ENCODE results near the gene TULP1.

Gene TULP1

GRCh38 chr6:35473075-35473849 is 39.4 kb downstream of the TULP1 start:
- peak in 1 of 2 donors; percentile 25 for DNase-seq
- Histone ChIP-seq H3K9me3 (ENCODE audit: insufficient read depth, low read depth, low read length) (no peaks in the 10 kb centered on the region), H3K27me3 (ENCODE audit: insufficient read depth, low read length) (no peaks in the 10 kb centered on the region), H3K4me2 (ENCODE audit: low read length) (no peak overlapping the region), H3K36me3 (ENCODE audit: control insufficient read depth in 1 of 2, insufficient read depth in 2 of 2, low read length in 2 of 2) (peaks cover 74 to 78% of the 10 kb centered on the region in 2 experiments), H2BK120ac (ENCODE audit: insufficient read depth, low read length, poor library complexity) (no peak overlapping the region), H2BK5ac (ENCODE audit: low read depth, low read length, poor library complexity) (no peak overlapping the region), H2BK12ac (ENCODE audit: low read length) (no peak overlapping the region), H2AK5ac (ENCODE audit: low read length) (no peak overlapping the region), H4K91ac (ENCODE audit: low read depth, low read length) (no peak overlapping the region), H3K4me1 (ENCODE audit: control insufficient read depth in 1 of 2, insufficient read depth in 2 of 2, low read length in 2 of 2) (peaks cover 6 to 14% of the 10 kb centered on the region in 2 experiments), H3K4ac (ENCODE audit: low read depth, low read length) (no peak overlapping the region), H3K79me1 (ENCODE audit: low read length) (peaks cover 12% of the 10 kb centered on the region), H4K12ac (ENCODE audit: low read depth, low read length) (no peak overlapping the region), H2AFZ (ENCODE audit: insufficient read depth, low read length, poor library complexity) (no peak overlapping the region), H3K23ac (ENCODE audit: low read length) (no peak overlapping the region), H3K27ac (ENCODE audit: low read depth, low read length) (peak overlapping the region; percentile 24), H3K18ac (ENCODE audit: low read length) (no peak overlapping the region), H3K4me3 (ENCODE audit: low read depth, low read length) (no peak overlapping the region), H3K9ac (ENCODE audit: low read length) (no peak overlapping the region), H3K14ac (ENCODE audit: low read length) (no peak overlapping the region), H4K8ac (ENCODE audit: low read depth, low read length) (no peak overlapping the region), H3K79me2 (ENCODE audit: control insufficient read depth, insufficient read depth, low read length, poor library complexity) (peaks cover 17% of the 10 kb centered on the region)
- WGBS (ENCODE audit: extremely low coverage, insufficient coverage, insufficient read length): no CpG with 5 or more reads among the region's 9 CpGs

GRCh38 chr6:35471836-35472345 is 40.8 kb downstream of the TULP1 start:
- no peak overlapping the region for H3K4ac ChIP-seq (ENCODE audit: low read depth, low read length)
- H3K79me1 ChIP-seq (ENCODE audit: low read length): peaks cover 15% of the 10 kb centered on the region
- peak overlapping the region; percentile 35 for H4K8ac ChIP-seq (ENCODE audit: low read depth, low read length)
- H3K18ac ChIP-seq (ENCODE audit: low read length): peak overlapping the region; percentile 39
- H2BK120ac ChIP-seq (ENCODE audit: insufficient read depth, low read length, poor library complexity): no peak overlapping the region
- no peaks in the 10 kb centered on the region for H3K9me3 ChIP-seq (ENCODE audit: insufficient read depth, low read depth, low read length)
- H2BK12ac ChIP-seq (ENCODE audit: low read length): no peak overlapping the region
- DNase-seq: peak in 1 of 2 donors; percentile 12
- H3K4me2 ChIP-seq (ENCODE audit: low read length): no peak overlapping the region
- peaks cover 11 to 21% of the 10 kb centered on the region in 2 experiments for H3K4me1 ChIP-seq (ENCODE audit: control insufficient read depth in 1 of 2, insufficient read depth in 2 of 2, low read length in 2 of 2)
- no CpG with 5 or more reads among the region's 8 CpGs for WGBS (ENCODE audit: extremely low coverage, insufficient coverage, insufficient read length)
- peaks cover 60 to 64% of the 10 kb centered on the region in 2 experiments for H3K36me3 ChIP-seq (ENCODE audit: control insufficient read depth in 1 of 2, insufficient read depth in 2 of 2, low read length in 2 of 2)
- H3K14ac ChIP-seq (ENCODE audit: low read length): no peak overlapping the region
- peak overlapping the region; percentile 27 for H4K12ac ChIP-seq (ENCODE audit: low read depth, low read length)
- no peak overlapping the region for H2AFZ ChIP-seq (ENCODE audit: insufficient read depth, low read length, poor library complexity)
- H3K23ac ChIP-seq (ENCODE audit: low read length): no peak overlapping the region
- H3K27me3 ChIP-seq (ENCODE audit: insufficient read depth, low read length): no peaks in the 10 kb centered on the region
- H4K91ac ChIP-seq (ENCODE audit: low read depth, low read length): no peak overlapping the region
- H3K27ac ChIP-seq (ENCODE audit: low read depth, low read length): peak overlapping the region; percentile 61
- peaks cover 19% of the 10 kb centered on the region for H3K79me2 ChIP-seq (ENCODE audit: control insufficient read depth, insufficient read depth, low read length, poor library complexity)
- H2AK5ac ChIP-seq (ENCODE audit: low read length): no peak overlapping the region
- H3K4me3 ChIP-seq (ENCODE audit: low read depth, low read length): no peak overlapping the region
- H2BK5ac ChIP-seq (ENCODE audit: low read depth, low read length, poor library complexity): no peak overlapping the region
- no peak overlapping the region for H3K9ac ChIP-seq (ENCODE audit: low read length)

- no peak overlapping the region for H3K9ac ChIP-seq (ENCODE audit: low read length)
- H4K8ac ChIP-seq (ENCODE audit: low read depth, low read length): no peak overlapping the region
- peaks cover 11 to 21% of the 10 kb centered on the region in 2 experiments for H3K4me1 ChIP-seq (ENCODE audit: control insufficient read depth in 1 of 2, insufficient read depth in 2 of 2, low read length in 2 of 2)
- no peak overlapping the region for H4K91ac ChIP-seq (ENCODE audit: low read depth, low read length)
- peaks cover 61 to 63% of the 10 kb centered on the region in 2 experiments for H3K36me3 ChIP-seq (ENCODE audit: control insufficient read depth in 1 of 2, insufficient read depth in 2 of 2, low read length in 2 of 2)
- no peak overlapping the region for H3K18ac ChIP-seq (ENCODE audit: low read length)
- H3K4me3 ChIP-seq (ENCODE audit: low read depth, low read length): no peak overlapping the region
- H3K79me2 ChIP-seq (ENCODE audit: control insufficient read depth, insufficient read depth, low read length, poor library complexity): peaks cover 19% of the 10 kb centered on the region
- DNase-seq: no peak
- no peak overlapping the region for H2BK12ac ChIP-seq (ENCODE audit: low read length)
- no peak overlapping the region for H3K4ac ChIP-seq (ENCODE audit: low read depth, low read length)
- H2BK120ac ChIP-seq (ENCODE audit: insufficient read depth, low read length, poor library complexity): no peak overlapping the region
- H3K27ac ChIP-seq (ENCODE audit: low read depth, low read length): peak overlapping the region; percentile 61
- H2AFZ ChIP-seq (ENCODE audit: insufficient read depth, low read length, poor library complexity): no peak overlapping the region
- H2BK5ac ChIP-seq (ENCODE audit: low read depth, low read length, poor library complexity): no peak overlapping the region
- WGBS (ENCODE audit: extremely low coverage, insufficient coverage, insufficient read length): no CpG with 5 or more reads among the region's 3 CpGs
- no peak overlapping the region for H3K14ac ChIP-seq (ENCODE audit: low read length)
- no peak overlapping the region for H2AK5ac ChIP-seq (ENCODE audit: low read length)
- no peaks in the 10 kb centered on the region for H3K9me3 ChIP-seq (ENCODE audit: insufficient read depth, low read depth, low read length)
- H3K23ac ChIP-seq (ENCODE audit: low read length): no peak overlapping the region
- H3K4me2 ChIP-seq (ENCODE audit: low read length): peak overlapping the region; percentile 42
- peaks cover 15% of the 10 kb centered on the region for H3K79me1 ChIP-seq (ENCODE audit: low read length)
- H3K27me3 ChIP-seq (ENCODE audit: insufficient read depth, low read length): no peaks in the 10 kb centered on the region
- H4K12ac ChIP-seq (ENCODE audit: low read depth, low read length): no peak overlapping the region
Observed at GRCh38 chr6:35470663-35471120, 42.0 kb downstream of the TULP1 start.

DNA sequence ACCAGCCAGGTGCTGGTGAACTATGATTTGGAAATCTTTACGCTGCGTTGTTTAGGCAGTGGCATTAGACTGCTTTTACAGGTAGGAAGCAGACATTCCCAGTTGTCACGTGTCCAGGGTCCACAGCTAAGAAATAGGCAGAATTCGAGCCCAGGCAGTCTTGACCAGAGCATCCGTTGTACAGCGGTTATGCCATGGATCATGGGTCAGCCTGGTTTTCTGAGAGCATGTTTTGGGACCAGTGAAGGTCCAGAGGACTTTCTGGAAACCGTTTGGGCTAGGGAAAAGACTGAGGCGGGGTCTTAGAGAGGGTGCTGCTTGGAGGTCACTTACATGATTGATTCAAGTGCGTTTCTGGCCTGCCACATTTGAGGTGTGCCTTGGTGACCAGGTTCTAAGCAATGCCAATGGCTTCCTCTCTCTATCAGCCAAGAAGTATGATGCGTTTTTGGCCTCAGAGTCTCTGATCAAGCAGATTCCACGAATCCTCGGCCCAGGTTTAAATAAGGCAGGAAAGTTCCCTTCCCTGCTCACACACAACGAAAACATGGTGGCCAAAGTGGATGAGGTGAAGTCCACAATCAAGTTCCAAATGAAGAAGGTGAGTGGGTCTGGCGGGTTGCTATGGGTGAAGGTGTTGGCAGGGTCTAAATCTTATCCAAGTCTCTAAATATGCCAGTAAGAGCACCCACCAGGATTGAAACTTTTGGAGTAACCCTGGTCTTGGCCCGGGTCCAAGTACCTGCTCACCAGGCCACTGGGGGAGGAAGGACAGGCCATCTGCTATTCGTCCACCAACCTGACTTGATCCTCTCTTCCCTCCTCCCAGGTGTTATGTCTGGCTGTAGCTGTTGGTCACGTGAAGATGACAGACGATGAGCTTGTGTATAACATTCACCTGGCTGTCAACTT is 42.7 kb downstream of the TULP1 start:
- Histone ChIP-seq H3K36me3 (ENCODE audit: control insufficient read depth in 1 of 2, insufficient read depth in 2 of 2, low read length in 2 of 2) (peaks cover 56% of the 10 kb centered on the region in 2 experiments), H3K4ac (ENCODE audit: low read depth, low read length) (peak overlapping the region; percentile 13), H4K12ac (ENCODE audit: low read depth, low read length) (no peak overlapping the region), H4K8ac (ENCODE audit: low read depth, low read length) (no peak overlapping the region), H2AFZ (ENCODE audit: insufficient read depth, low read length, poor library complexity) (no peak overlapping the region), H2BK120ac (ENCODE audit: insufficient read depth, low read length, poor library complexity) (no peak overlapping the region), H3K18ac (ENCODE audit: low read length) (no peak overlapping the region), H3K23ac (ENCODE audit: low read length) (peak overlapping the region; percentile 56), H3K79me1 (ENCODE audit: low read length) (peaks cover 15% of the 10 kb centered on the region), H3K14ac (ENCODE audit: low read length) (peak overlapping the region; percentile 21), H3K27me3 (ENCODE audit: insufficient read depth, low read length) (no peaks in the 10 kb centered on the region), H3K4me1 (ENCODE audit: control insufficient read depth in 1 of 2, insufficient read depth in 2 of 2, low read length in 2 of 2) (peaks cover 11 to 21% of the 10 kb centered on the region in 2 experiments), H3K9ac (ENCODE audit: low read length) (peak overlapping the region; percentile 92), H3K79me2 (ENCODE audit: control insufficient read depth, insufficient read depth, low read length, poor library complexity) (peaks cover 19% of the 10 kb centered on the region), H2BK5ac (ENCODE audit: low read depth, low read length, poor library complexity) (peak overlapping the region; percentile 18), H3K9me3 (ENCODE audit: insufficient read depth, low read depth, low read length) (no peaks in the 10 kb centered on the region), H3K27ac (ENCODE audit: low read depth, low read length) (peak overlapping the region; percentile 88), H3K4me3 (ENCODE audit: low read depth, low read length) (peak overlapping the region; percentile 94), H4K91ac (ENCODE audit: low read depth, low read length) (no peak overlapping the region), H3K4me2 (ENCODE audit: low read length) (peak overlapping the region; percentile 89), H2AK5ac (ENCODE audit: low read length) (no peak overlapping the region), H2BK12ac (ENCODE audit: low read length) (no peak overlapping the region)
- peak in 1 of 2 donors; percentile 61 for DNase-seq
- WGBS (ENCODE audit: extremely low coverage, insufficient coverage, insufficient read length): no CpG with 5 or more reads among the region's 18 CpGs
